A549 (cell line): ENCODE results near the gene TMEM119.

ENCODE experiments used
- CTCF ChIP-seq: fragments of >200 bp; sonication (Bioruptor Twin); formaldehyde crosslinking; IDR thresholded peaks from 3 replicates; pipeline ENCODE4 v1.5.1; 2016
- HOXA7 ChIP-seq: fragments of 250-450 bp; sonication (Bioruptor Pico); IDR thresholded peaks from 2 replicates; pipeline ENCODE4 v1.5.0; 2020; ENCODE audit warnings: mild to moderate bottlenecking, moderate library complexity
- POLR2A ChIP-seq: IDR thresholded peaks from 2 replicates; pipeline ENCODE4 v1.6.1; 2012; ENCODE audit warnings: mild to moderate bottlenecking, low read length

GRCh38 chr12:108629151-108629550 is 31.3 kb upstream of the TMEM119 start:
- no peak for TF ChIP-seq CTCF
- no peak for TF ChIP-seq POLR2A
- TF ChIP-seq HOXA7, result no peak
